ENCODE results near the gene RPTN. TPM values are rescaled to one million over a fixed set of nuclear protein-coding genes. Genes with fewer than 3 reads are reported as not detected.

RPTN gene
- polyA plus RNA-seq, 2 of the 4 experiments (the other 2 are of a cell fraction): not detected

- no peak overlapping the region for H3K4me2 ChIP-seq
- no peak overlapping the region for H3K27ac ChIP-seq
- DNase-seq (ENCODE audit: low read depth in 1 of 2, low spot score in 1 of 2) (no peak), FAIRE-seq (no peak), ATAC-seq (no peak; a peak in 1 of 6 replicates)
- no peak for TF ChIP-seq POLR2AphosphoS2 (conservative IDR thresholded peaks at IDR 0.05; ENCODE audit: low read length)
- TF ChIP-seq E2F6 (IDR thresholded peaks at IDR 0.05; ENCODE audit: borderline replicate concordance, low read depth): no peak
- no peak for TF ChIP-seq MYC (IDR thresholded peaks at IDR 0.05; ENCODE audit: borderline replicate concordance, low read length)
- no peak for TF ChIP-seq POLR2A (IDR thresholded peaks at IDR 0.05; ENCODE audit: low read length)
- no peak for TF ChIP-seq SMC3 (IDR thresholded peaks at IDR 0.05)
- no peak for TF ChIP-seq HOXB13 (CRISPR knock-in tag; IDR thresholded peaks at IDR 0.05; ENCODE audit: low read depth)
- TF ChIP-seq EP300 (IDR thresholded peaks at IDR 0.05): no peak
- TF ChIP-seq RCOR1 (IDR thresholded peaks at IDR 0.05; ENCODE audit: low read depth, low read length): no peak
- no peak for TF ChIP-seq FOXS1 (CRISPR knock-in tag; IDR thresholded peaks at IDR 0.05)
- no peak for TF ChIP-seq EHMT2 (IDR thresholded peaks at IDR 0.05; ENCODE audit: low read depth)
- no peak for TF ChIP-seq ATOH8 (CRISPR knock-in tag; IDR thresholded peaks at IDR 0.05; ENCODE audit: low read depth)
- TF ChIP-seq PHF8 (IDR thresholded peaks at IDR 0.05; ENCODE audit: borderline replicate concordance, low read depth): no peak
- no peak for TF ChIP-seq HOXB5 (CRISPR knock-in tag; IDR thresholded peaks at IDR 0.05)
- no peak for TF ChIP-seq SREBF2 (IDR thresholded peaks at IDR 0.05)
- TF ChIP-seq TFCP2L1 (CRISPR knock-in tag; IDR thresholded peaks at IDR 0.05): no peak
- no peak for TF ChIP-seq ZC3H11A (IDR thresholded peaks at IDR 0.05)
- H3K4me1 ChIP-seq: peaks cover 14% of the 10 kb centered on the region
- H3K4me3 ChIP-seq: no peak overlapping the region
- CTCF ChIA-PET: interaction anchor here (0.9 to 18.0 kb wide), 7 partner anchors 9 to 279 kb away, joined by 4 to 357 read pairs (median 195); no protein-coding TSS in a partner anchor
- POLR2A ChIA-PET: no interaction called here
- 91% methylated on average over 1 of the region's 1 CpG for WGBS (ENCODE audit: missing lambda C conversion rate)
- H3K9me3 ChIP-seq: no peaks in the 10 kb centered on the region
Observed at GRCh38 chr1:152179566-152179965, 20.5 kb upstream of the RPTN start.

GRCh38 chr1:152170287-152170905 lies 11.4 kb upstream of the RPTN start:
- peak overlapping the region; percentile 18 to 80; a peak in 2 of 6 replicates for H3K27ac ChIP-seq
- FAIRE-seq (no peak), ATAC-seq (no peak), DNase-seq (ENCODE audit: low read depth in 1 of 2, low spot score in 1 of 2) (no peak)
- TF ChIP-seq CEBPB (IDR thresholded peaks at IDR 0.05) (no peak), MYC (IDR thresholded peaks at IDR 0.05; ENCODE audit: borderline replicate concordance, low read length) (no peak), MAFK (IDR thresholded peaks at IDR 0.05; ENCODE audit: partially characterized antibody) (no peak), SMC3 (IDR thresholded peaks at IDR 0.05) (no peak), CBX2 (IDR thresholded peaks at IDR 0.05; ENCODE audit: borderline replicate concordance, low read depth) (no peak)
- POLR2A ChIA-PET: no interaction called here
- H3K9me3 ChIP-seq: no peaks in the 10 kb centered on the region
- no peak overlapping the region for H3K4me3 ChIP-seq
- 43% methylated on average over 5 of the region's 5 CpGs for WGBS (ENCODE audit: missing lambda C conversion rate)
- no peak overlapping the region for H3K4me2 ChIP-seq
- CTCF ChIA-PET: interaction anchor here (0.7 to 17.5 kb wide), 4 partner anchors 14 to 271 kb away, joined by 3 to 291 read pairs (median 4); no protein-coding TSS in a partner anchor
- H3K4me1 ChIP-seq: peaks cover 30% of the 10 kb centered on the region

GRCh38 chr1:152169366-152170025 lies 10.5 kb upstream of the RPTN start:
- TF ChIP-seq MAFK (IDR thresholded peaks at IDR 0.05; ENCODE audit: partially characterized antibody) (peak; percentile 93), E2F6 (IDR thresholded peaks at IDR 0.05; ENCODE audit: borderline replicate concordance, low read depth) (no peak)
- ChIA-PET CTCF (interaction anchor here (1.0 to 17.5 kb wide), 2 partner anchors 15 to 117 kb away, joined by 3 to 291 read pairs; no protein-coding TSS in a partner anchor), POLR2A (no interaction called here)
- H3K4me2 ChIP-seq: peak overlapping the region; percentile 42; the same call in 1 of the 3 replicates
- ATAC-seq (no peak), DNase-seq (ENCODE audit: low read depth in 1 of 2, low spot score in 1 of 2) (no peak), FAIRE-seq (no peak)
- H3K27ac ChIP-seq: peak overlapping the region; percentile 80 to 84; a peak in 5 of 6 replicates
- peaks cover 30% of the 10 kb centered on the region for H3K4me1 ChIP-seq
- no peak overlapping the region for H3K4me3 ChIP-seq
- no peaks in the 10 kb centered on the region for H3K9me3 ChIP-seq
- WGBS (ENCODE audit: missing lambda C conversion rate): 71% methylated on average over 4 of the region's 4 CpGs
